Kidney (tissue), 14 donors: ENCODE results near the gene TLCD3A. TPM values are rescaled to one million over a fixed set of nuclear protein-coding genes. Genes with fewer than 3 reads are reported as not detected.

Source experiments
- DNase-seq, 5 donors: peaks; one replicate each; pipeline ENCODE4 v3.0.0-alpha.2; 2013 to 2020
- FAIRE-seq: peaks from 2 replicates; lab custom pipeline; 2012; peaks lifted over from hg19 to GRCh38; lab: Jason Lieb, UNC
- H3K27ac ChIP-seq, 2 donors: one replicate each; pipeline ENCODE4 v1.7.0; 2013; ENCODE audit warnings: low read depth in 2 of 2, low read length in 2 of 2, inconsistent platforms in 1 of 2
- H3K27me3 ChIP-seq: one replicate; pipeline ENCODE4 v1.7.1; 2013; ENCODE audit warnings: low read length, inconsistent platforms; ENCODE audit not compliant: control insufficient read depth, insufficient read depth
- H3K36me3 ChIP-seq, 3 donors: one replicate each; pipeline versions ENCODE4 v1.7.0 to v1.7.1; 2013; ENCODE audit warnings: low read length in 3 of 3, control low read depth in 1 of 3, inconsistent platforms in 1 of 3; ENCODE audit not compliant: insufficient read depth in 3 of 3, control insufficient read depth in 2 of 3
- H3K4me1 ChIP-seq, 3 donors: one replicate each; pipeline versions ENCODE4 v1.7.0 to v1.7.1; 2013; ENCODE audit warnings: low read length in 3 of 3, inconsistent platforms in 1 of 3, low read depth in 1 of 3; ENCODE audit not compliant: control insufficient read depth in 2 of 3, insufficient read depth in 2 of 3
- H3K4me3 ChIP-seq, 3 donors: one replicate each; pipeline versions ENCODE4 v1.7.0 to v1.8.1; 2013; ENCODE audit warnings: low read length in 3 of 3, control low read depth in 1 of 3, inconsistent platforms in 1 of 3
- H3K9ac ChIP-seq, 3 donors: one replicate each; pipeline versions ENCODE4 v1.7.0 to v1.7.1; 2013; ENCODE audit warnings: low read length in 3 of 3, control low read depth in 1 of 3, inconsistent platforms in 1 of 3
- H3K9me3 ChIP-seq, 3 donors: one replicate each; pipeline versions ENCODE4 v1.7.0 to v1.7.1; 2013; ENCODE audit warnings: low read length in 3 of 3, control low read depth in 1 of 3, inconsistent platforms in 1 of 3; ENCODE audit not compliant: control insufficient read depth in 2 of 3, insufficient read depth in 1 of 3
- intact Hi-C: fragments of 100-400 bp; cut with DNase I; formaldehyde crosslinking; loops from one replicate; pipeline ENCODE4 v1.11.1; 2022
- polyA plus RNA-seq: library from polyadenylated mRNA; stranded (reverse); fragments of 350-450 nt; fragmentation: Illumina TruSeq; extraction: RNeasy Lipid Tissue Mini Kit (QIAGEN cat#74804); gene quantifications from one replicate; pipeline ENCODE4 v1.2.3, GENCODE V29; 2014; ENCODE audit warnings: low read depth, low replicate concordance; ENCODE audit not compliant: insufficient read depth
- total RNA-seq: library from RNA; stranded (reverse); fragmentation: NEBNext Ultra II Directional; extraction: Animal tissue kit (Norgen Biotek cat#: 25700); gene quantifications from one replicate; pipeline ENCODE4 v1.2.1, GENCODE V29; 2021
- TF ChIP-seq, protein P1 (sequence below): IDR thresholded peaks from 3 replicates; pipeline ENCODE4 v1.5.1; 2012; ENCODE audit warnings: mild to moderate bottlenecking, moderate library complexity, borderline replicate concordance; ENCODE audit not compliant: insufficient read depth; ENCODE audit errors: extremely low read depth
- donor health status: control.
- donor health status: control.
- donor health status: control.
- donor health status: control.
- donor health status: control.
- donor health status: DM: yes; HTN: yes; CAD: no.
- donor health status: Normal renal cell carcinoma (clear cell type).

Gene TLCD3A
- total and polyA plus RNA-seq, 2 donors from 2014 or later: 4.6 to 12.4 TPM

DNA sequence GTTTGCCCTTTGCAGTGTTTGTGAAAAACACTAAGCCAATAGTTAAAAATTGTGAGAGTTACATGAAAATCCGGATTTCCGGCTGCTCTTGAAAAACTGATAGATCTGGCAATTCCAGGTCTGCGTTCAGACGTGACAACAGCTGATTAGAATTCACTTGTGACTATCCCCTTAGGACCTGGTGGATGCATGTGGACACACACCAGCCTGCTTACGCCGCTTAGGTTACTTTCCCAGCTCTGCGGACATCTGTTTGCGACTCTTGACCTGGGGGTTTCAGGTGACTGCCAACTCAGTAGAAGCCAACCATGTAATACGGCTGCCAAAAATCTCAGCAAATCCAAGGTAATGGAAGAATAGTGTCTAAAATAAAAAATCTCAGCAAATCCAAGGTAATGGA is 42.0 kb upstream of the TLCD3A start:
- Histone ChIP-seq H3K9me3 (no peaks in the 10 kb centered on the region), H3K27me3 (no peaks in the 10 kb centered on the region), H3K36me3 (peaks cover 0 to 19% (median 18%) of the 10 kb centered on the region in 3 donors), H3K9ac (no peak overlapping the region), H3K4me3 (no peak overlapping the region), H3K27ac (no peak overlapping the region), H3K4me1 (no peaks in the 10 kb centered on the region)
- peak in 3 of 5 donors; percentile 26 to 46 (median 37) for DNase-seq
- TF ChIP-seq, protein P1, sequence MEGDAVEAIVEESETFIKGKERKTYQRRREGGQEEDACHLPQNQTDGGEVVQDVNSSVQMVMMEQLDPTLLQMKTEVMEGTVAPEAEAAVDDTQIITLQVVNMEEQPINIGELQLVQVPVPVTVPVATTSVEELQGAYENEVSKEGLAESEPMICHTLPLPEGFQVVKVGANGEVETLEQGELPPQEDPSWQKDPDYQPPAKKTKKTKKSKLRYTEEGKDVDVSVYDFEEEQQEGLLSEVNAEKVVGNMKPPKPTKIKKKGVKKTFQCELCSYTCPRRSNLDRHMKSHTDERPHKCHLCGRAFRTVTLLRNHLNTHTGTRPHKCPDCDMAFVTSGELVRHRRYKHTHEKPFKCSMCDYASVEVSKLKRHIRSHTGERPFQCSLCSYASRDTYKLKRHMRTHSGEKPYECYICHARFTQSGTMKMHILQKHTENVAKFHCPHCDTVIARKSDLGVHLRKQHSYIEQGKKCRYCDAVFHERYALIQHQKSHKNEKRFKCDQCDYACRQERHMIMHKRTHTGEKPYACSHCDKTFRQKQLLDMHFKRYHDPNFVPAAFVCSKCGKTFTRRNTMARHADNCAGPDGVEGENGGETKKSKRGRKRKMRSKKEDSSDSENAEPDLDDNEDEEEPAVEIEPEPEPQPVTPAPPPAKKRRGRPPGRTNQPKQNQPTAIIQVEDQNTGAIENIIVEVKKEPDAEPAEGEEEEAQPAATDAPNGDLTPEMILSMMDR: no peak
- no peak for FAIRE-seq
- intact Hi-C loops: no loop called here

DNA sequence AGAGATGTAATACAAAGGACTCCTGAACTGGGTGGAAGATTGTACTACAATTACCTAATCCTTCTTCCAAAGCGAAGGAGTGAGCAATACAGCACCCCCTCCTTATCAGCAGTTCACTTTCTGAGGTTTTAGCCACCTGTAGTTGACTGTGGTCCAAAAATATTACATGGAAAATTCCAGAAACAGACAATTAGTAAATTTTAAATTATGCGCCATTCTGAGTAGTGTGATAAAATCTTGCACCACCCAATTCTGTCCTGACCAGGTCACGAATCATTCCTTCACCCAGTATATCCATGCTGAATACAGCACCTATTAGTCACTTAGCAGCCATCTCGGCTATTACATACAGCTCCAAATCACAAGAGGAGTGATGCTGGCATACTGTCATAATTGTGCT is 41.0 kb upstream of the TLCD3A start:
- FAIRE-seq: no peak
- intact Hi-C loops: no loop called here
- Histone ChIP-seq H3K27ac (no peak overlapping the region), H3K36me3 (peaks cover 0 to 19% (median 18%) of the 10 kb centered on the region in 3 donors), H3K9me3 (no peaks in the 10 kb centered on the region), H3K4me1 (no peaks in the 10 kb centered on the region), H3K9ac (no peak overlapping the region), H3K4me3 (no peak overlapping the region), H3K27me3 (no peaks in the 10 kb centered on the region)
- TF ChIP-seq, protein P1: no peak
- no peak for DNase-seq

DNA sequence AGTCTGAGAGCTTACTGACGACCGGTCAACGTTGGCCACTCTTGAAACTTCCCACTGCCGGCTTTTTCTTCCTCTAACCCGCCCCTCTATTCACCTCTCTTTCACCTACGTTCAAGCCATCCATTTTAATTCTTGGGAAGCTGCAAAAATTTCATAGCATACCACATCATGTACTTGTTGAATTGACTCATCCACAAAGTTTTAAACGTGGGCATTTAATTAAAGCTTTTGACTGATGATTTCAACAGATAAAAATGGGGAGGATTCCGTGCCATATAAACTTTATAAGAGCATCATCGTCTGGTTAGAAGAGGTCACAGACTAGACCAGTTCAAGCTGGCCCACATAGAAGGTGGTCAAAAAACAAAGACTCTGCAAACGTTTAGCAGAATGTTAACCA is 40.3 kb upstream of the TLCD3A start:
- no peak for FAIRE-seq

More for the DNA sequence above, 40.3 kb upstream of the TLCD3A start:
- H3K36me3 ChIP-seq: peaks cover 0 to 23% (median 17%) of the 10 kb centered on the region in 3 donors
- H3K4me3 ChIP-seq: no peak overlapping the region
- H3K9me3 ChIP-seq: no peaks in the 10 kb centered on the region
- no peak overlapping the region for H3K9ac ChIP-seq
- TF ChIP-seq, protein P1: no peak
- no peaks in the 10 kb centered on the region for H3K27me3 ChIP-seq
- no peak for DNase-seq
- intact Hi-C loops: no loop called here
- H3K27ac ChIP-seq: no peak overlapping the region
- no peaks in the 10 kb centered on the region for H3K4me1 ChIP-seq
